ENCODE data around the gene HBG2.

DNA sequence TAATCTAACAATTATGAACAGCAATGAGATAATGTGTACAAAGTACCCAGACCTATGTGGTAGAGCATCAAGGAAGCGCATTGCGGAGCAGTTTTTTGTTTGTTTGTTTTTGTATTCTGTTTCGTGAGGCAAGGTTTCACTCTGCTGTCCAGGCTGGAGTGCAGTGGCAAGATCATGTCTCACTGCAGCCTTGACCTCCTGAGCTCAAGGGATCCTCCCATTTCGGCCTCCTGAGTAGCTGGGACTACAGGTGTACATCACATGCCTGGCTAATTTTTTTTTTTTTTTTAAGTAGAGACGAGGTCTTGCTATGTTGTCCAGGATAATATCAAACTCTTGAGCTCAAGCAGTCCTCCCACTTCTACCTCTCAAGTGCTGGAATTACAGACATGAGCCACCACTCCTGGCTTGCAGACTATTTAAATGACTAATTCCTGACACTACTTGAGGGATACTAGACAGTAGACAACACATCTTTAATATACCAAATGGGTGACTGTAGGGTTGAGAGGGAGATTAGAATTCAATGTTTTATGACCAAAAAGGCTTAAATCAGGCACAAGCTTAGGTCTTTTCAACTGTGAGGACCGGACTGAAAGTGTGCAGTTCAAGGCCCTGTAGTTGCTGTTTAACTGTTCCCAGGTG lies 34.4 kb upstream of the HBG2 start:
- TF ChIP-seq EZH2 (IDR thresholded peaks at IDR 0.05; ENCODE audit: insufficient read depth, poor library complexity, severe bottlenecking) (no peak), EZH2phosphoT487 (IDR thresholded peaks at IDR 0.05; ENCODE audit: insufficient read depth, low read depth) (no peak)

All from GM23248 (cell line).